DND-41 (cell line): ENCODE results near the gene LMNTD1.

Experiments
- EZH2 ChIP-seq: IDR thresholded peaks from 3 replicates; pipeline ENCODE4 v1.6.1; 2012; ENCODE audit warnings: borderline replicate concordance, low read depth, mild to moderate bottlenecking, moderate library complexity, low read length, inconsistent platforms; ENCODE audit not compliant: severe bottlenecking
- TF ChIP-seq, protein P1 (sequence below): IDR thresholded peaks from 2 replicates; pipeline ENCODE4 v1.5.1; 2012; ENCODE audit warnings: borderline replicate concordance, low read length, moderate library complexity, mild to moderate bottlenecking; ENCODE audit not compliant: poor library complexity, severe bottlenecking; ENCODE audit errors: extremely low read depth

DNA sequence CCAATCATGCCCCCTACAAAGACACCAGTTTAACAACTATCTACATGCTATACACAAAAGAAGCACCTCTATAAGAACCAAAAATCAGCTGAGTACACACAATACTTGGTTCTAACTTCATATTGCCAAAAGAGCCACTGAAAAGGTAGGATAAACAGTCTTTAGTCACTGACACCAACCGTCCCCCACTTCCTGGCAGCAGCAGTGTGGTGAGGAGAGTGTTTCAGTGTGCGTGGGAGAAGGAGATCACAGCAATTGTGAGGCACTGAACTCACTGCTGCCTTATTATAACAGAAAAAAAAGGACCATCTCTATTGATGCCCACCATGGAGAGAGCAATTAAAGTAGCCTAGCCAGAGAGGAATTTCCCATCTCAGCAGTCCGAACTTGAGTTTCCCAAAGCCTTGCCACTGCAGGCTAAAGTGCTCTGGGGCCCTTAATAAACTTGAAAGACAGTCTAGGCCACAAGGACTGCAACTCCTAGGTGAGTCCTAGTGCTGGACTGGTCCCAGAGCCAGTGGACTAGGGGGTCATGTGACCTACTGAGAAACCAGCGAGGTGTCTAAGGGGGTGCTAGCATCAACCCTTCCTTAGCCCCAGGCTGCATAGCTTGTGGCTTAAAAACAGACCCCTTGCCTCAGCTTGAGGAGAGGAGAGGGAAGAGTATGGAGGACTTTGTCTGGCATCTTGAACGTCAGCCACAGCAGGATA is 37.1 kb upstream of the LMNTD1 start:
- TF ChIP-seq EZH2 = no peak
- TF ChIP-seq, protein P1, sequence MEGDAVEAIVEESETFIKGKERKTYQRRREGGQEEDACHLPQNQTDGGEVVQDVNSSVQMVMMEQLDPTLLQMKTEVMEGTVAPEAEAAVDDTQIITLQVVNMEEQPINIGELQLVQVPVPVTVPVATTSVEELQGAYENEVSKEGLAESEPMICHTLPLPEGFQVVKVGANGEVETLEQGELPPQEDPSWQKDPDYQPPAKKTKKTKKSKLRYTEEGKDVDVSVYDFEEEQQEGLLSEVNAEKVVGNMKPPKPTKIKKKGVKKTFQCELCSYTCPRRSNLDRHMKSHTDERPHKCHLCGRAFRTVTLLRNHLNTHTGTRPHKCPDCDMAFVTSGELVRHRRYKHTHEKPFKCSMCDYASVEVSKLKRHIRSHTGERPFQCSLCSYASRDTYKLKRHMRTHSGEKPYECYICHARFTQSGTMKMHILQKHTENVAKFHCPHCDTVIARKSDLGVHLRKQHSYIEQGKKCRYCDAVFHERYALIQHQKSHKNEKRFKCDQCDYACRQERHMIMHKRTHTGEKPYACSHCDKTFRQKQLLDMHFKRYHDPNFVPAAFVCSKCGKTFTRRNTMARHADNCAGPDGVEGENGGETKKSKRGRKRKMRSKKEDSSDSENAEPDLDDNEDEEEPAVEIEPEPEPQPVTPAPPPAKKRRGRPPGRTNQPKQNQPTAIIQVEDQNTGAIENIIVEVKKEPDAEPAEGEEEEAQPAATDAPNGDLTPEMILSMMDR = no peak
